Measurements from ENCODE around the gene FGF14. TPM values are rescaled to one million over a fixed set of nuclear protein-coding genes. Genes with fewer than 3 reads are reported as not detected.

Gene FGF14
- total RNA-seq, 1 donor from 2014 or later, result not detected

- no peak overlapping the region for H3K4me3 ChIP-seq
- no peak overlapping the region for H3K27ac ChIP-seq
- no peaks in the 10 kb centered on the region for H3K27me3 ChIP-seq
- no peaks in the 10 kb centered on the region for H3K9me3 ChIP-seq
- TF ChIP-seq, protein P1, sequence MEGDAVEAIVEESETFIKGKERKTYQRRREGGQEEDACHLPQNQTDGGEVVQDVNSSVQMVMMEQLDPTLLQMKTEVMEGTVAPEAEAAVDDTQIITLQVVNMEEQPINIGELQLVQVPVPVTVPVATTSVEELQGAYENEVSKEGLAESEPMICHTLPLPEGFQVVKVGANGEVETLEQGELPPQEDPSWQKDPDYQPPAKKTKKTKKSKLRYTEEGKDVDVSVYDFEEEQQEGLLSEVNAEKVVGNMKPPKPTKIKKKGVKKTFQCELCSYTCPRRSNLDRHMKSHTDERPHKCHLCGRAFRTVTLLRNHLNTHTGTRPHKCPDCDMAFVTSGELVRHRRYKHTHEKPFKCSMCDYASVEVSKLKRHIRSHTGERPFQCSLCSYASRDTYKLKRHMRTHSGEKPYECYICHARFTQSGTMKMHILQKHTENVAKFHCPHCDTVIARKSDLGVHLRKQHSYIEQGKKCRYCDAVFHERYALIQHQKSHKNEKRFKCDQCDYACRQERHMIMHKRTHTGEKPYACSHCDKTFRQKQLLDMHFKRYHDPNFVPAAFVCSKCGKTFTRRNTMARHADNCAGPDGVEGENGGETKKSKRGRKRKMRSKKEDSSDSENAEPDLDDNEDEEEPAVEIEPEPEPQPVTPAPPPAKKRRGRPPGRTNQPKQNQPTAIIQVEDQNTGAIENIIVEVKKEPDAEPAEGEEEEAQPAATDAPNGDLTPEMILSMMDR (IDR thresholded peaks at IDR 0.05), result no peak
- no peaks in the 10 kb centered on the region for H3K36me3 ChIP-seq
- DNase-seq (ENCODE audit: low spot score in 2 of 2), result no peak
- intact Hi-C loops (cut with DNase I), result no loop called here
- no peaks in the 10 kb centered on the region for H3K4me1 ChIP-seq
These were observed 21.8 kb downstream of the FGF14 start for GRCh38 chr13:102380012-102380411.

GRCh38 chr13:102376318-102376717 is 25.5 kb downstream of the FGF14 start:
- Histone ChIP-seq H3K36me3 (no peaks in the 10 kb centered on the region), H3K4me1 (no peaks in the 10 kb centered on the region), H3K27ac (no peak overlapping the region), H3K27me3 (no peaks in the 10 kb centered on the region), H3K4me3 (no peak overlapping the region), H3K9me3 (no peaks in the 10 kb centered on the region)
- DNase-seq (ENCODE audit: low spot score in 2 of 2), result no peak
- TF ChIP-seq, protein P1 (IDR thresholded peaks at IDR 0.05), result no peak
- intact Hi-C loops (cut with DNase I), result no loop called here

- no peaks in the 10 kb centered on the region for H3K4me1 ChIP-seq
- H3K27me3 ChIP-seq, result no peaks in the 10 kb centered on the region
- intact Hi-C loops (cut with DNase I), result no loop called here
- TF ChIP-seq, protein P1 (IDR thresholded peaks at IDR 0.05), result no peak
- H3K27ac ChIP-seq, result no peak overlapping the region
- H3K4me3 ChIP-seq, result no peak overlapping the region
- DNase-seq (ENCODE audit: low spot score in 2 of 2), result no peak
- no peaks in the 10 kb centered on the region for H3K36me3 ChIP-seq
- no peaks in the 10 kb centered on the region for H3K9me3 ChIP-seq
These were observed 27.1 kb downstream of the FGF14 start for GRCh38 chr13:102374726-102375125.

- Histone ChIP-seq H3K4me3 (no peak overlapping the region), H3K27ac (no peak overlapping the region), H3K27me3 (no peaks in the 10 kb centered on the region), H3K4me1 (no peaks in the 10 kb centered on the region), H3K36me3 (no peaks in the 10 kb centered on the region), H3K9me3 (no peaks in the 10 kb centered on the region)
- no peak for DNase-seq (ENCODE audit: low spot score in 2 of 2)
- TF ChIP-seq, protein P1 (IDR thresholded peaks at IDR 0.05), result no peak
- intact Hi-C loops (cut with DNase I), result no loop called here
These were observed 27.6 kb downstream of the FGF14 start for GRCh38 chr13:102374233-102374632.

- no peak for DNase-seq (ENCODE audit: low spot score in 2 of 2)
- Histone ChIP-seq H3K4me1 (no peaks in the 10 kb centered on the region), H3K27ac (no peak overlapping the region), H3K36me3 (no peaks in the 10 kb centered on the region), H3K4me3 (no peak overlapping the region), H3K27me3 (no peaks in the 10 kb centered on the region), H3K9me3 (no peaks in the 10 kb centered on the region)
- intact Hi-C loops (cut with DNase I), result no loop called here
- TF ChIP-seq, protein P1 (IDR thresholded peaks at IDR 0.05), result no peak
These were observed 28.6 kb downstream of the FGF14 start for GRCh38 chr13:102373221-102373620.

DNA sequence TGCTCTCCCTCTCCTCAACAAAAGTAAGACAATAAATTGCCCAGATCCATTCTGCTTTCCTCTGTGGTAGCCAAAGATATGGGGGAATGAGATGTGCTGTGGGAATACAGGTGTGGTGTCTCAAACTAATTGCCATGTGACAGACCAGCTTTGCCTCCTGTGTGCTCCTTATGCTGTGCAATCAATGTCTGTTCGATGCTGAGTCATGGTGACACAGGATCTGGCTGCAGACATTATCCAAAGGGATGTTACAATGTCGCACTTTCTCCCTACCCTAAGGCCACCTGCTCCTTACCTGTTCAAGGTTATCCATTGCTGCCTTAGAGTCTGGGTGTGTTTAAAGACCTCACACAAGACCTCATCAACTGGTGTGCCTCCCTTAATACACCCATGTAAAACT is 32.5 kb downstream of the FGF14 start:
- no peak for DNase-seq (ENCODE audit: low spot score in 2 of 2)
- no peaks in the 10 kb centered on the region for H3K36me3 ChIP-seq
- TF ChIP-seq, protein P1 (IDR thresholded peaks at IDR 0.05), result no peak

More for the DNA sequence above, 32.5 kb downstream of the FGF14 start:
- H3K4me3 ChIP-seq, result no peak overlapping the region
- no peaks in the 10 kb centered on the region for H3K4me1 ChIP-seq
- intact Hi-C loops (cut with DNase I), result no loop called here
- H3K27me3 ChIP-seq, result no peaks in the 10 kb centered on the region
- no peak overlapping the region for H3K27ac ChIP-seq
- H3K9me3 ChIP-seq, result no peaks in the 10 kb centered on the region

All from ascending aorta (tissue), 2 donors.